Cerebellar cortex (tissue), 1 donor: Measurements from ENCODE around the gene NEDD4L.
A peak's percentile ranks its signal among the peaks of the same experiment; 100 is the strongest.

ENCODE experiments used
- DNase-seq: peaks from one replicate; pipeline ENCODE4 v3.0.0-alpha.2; 2015; ENCODE audit warnings: low spot score

Gene NEDD4L

GRCh38 chr18:58402247-58402646, 358.2 kb downstream of the NEDD4L start:
- peak; percentile 65 for DNase-seq

- no peak for DNase-seq
Observed at GRCh38 chr18:58402951-58403702, 359.1 kb downstream of the NEDD4L start.

GRCh38 chr18:58403799-58404455, 359.9 kb downstream of the NEDD4L start:
- DNase-seq: no peak

- no peak for DNase-seq
Observed at GRCh38 chr18:58405107-58405898, 361.3 kb downstream of the NEDD4L start.

GRCh38 chr18:58407263-58407648, 363.2 kb downstream of the NEDD4L start:
- no peak for DNase-seq

- DNase-seq: no peak
Observed at GRCh38 chr18:58407649-58408407, 363.8 kb downstream of the NEDD4L start.

- DNase-seq: no peak
Observed at GRCh38 chr18:58408665-58409064, 364.6 kb downstream of the NEDD4L start.

- no peak for DNase-seq
Observed at GRCh38 chr18:58409802-58410445, 365.9 kb downstream of the NEDD4L start.

GRCh38 chr18:58411323-58411722, 367.3 kb downstream of the NEDD4L start:
- no peak for DNase-seq

- DNase-seq: no peak
Observed at GRCh38 chr18:58412844-58413666, 369.0 kb downstream of the NEDD4L start.

- DNase-seq: no peak
Observed at GRCh38 chr18:58413667-58414628, 369.9 kb downstream of the NEDD4L start.

- DNase-seq: no peak
Observed at GRCh38 chr18:58416014-58416703, 372.1 kb downstream of the NEDD4L start.

GRCh38 chr18:58416704-58417683, 373.0 kb downstream of the NEDD4L start:
- DNase-seq: no peak

GRCh38 chr18:58417752-58418151, 373.7 kb downstream of the NEDD4L start:
- DNase-seq: no peak

GRCh38 chr18:58418361-58418760, 374.3 kb downstream of the NEDD4L start:
- DNase-seq: no peak

- no peak for DNase-seq
Observed at GRCh38 chr18:58419587-58420199, 375.7 kb downstream of the NEDD4L start.

GRCh38 chr18:58426611-58427010, 382.6 kb downstream of the NEDD4L start:
- no peak for DNase-seq
